NB4 (cell line): Measurements from ENCODE around the gene NECTIN2.
"Not testable (repeated sequence)": the region's sequence is repeated elsewhere in the genome, so short reads cannot be mapped to it uniquely, and the experiment has no call there.

Experiments
- DNase-seq: peaks from one replicate; pipeline ENCODE4 v3.0.0; 2010; ENCODE audit warnings: low read depth
- H3K4me3 ChIP-seq: one replicate; pipeline ENCODE4 v1.5.1; 2011; ENCODE audit warnings: mild to moderate bottlenecking, low read depth, low read length, moderate library complexity
- CTCF ChIP-seq: IDR thresholded peaks from one replicate; pipeline ENCODE4 v1.5.1; 2012; ENCODE audit warnings: low read depth, low read length
- MAX ChIP-seq: IDR thresholded peaks from 2 replicates; pipeline ENCODE4 v1.6.1; 2011; ENCODE audit warnings: low read depth, low read length
- MYC ChIP-seq: IDR thresholded peaks from 2 replicates; pipeline ENCODE4 v1.6.1; 2011; ENCODE audit warnings: low read depth, low read length
- POLR2A ChIP-seq: IDR thresholded peaks from 2 replicates; pipeline ENCODE4 v1.6.1; 2011; ENCODE audit warnings: mild to moderate bottlenecking; ENCODE audit not compliant: insufficient read length; ENCODE audit errors: extremely low read depth

Gene NECTIN2

GRCh38 chr19:44876930-44877535 lies 30.9 kb downstream of the NECTIN2 start:
- DNase-seq = no peak

GRCh38 chr19:44878120-44878865 lies 32.2 kb downstream of the NECTIN2 start:
- no peak for TF ChIP-seq MYC
- no peak overlapping the region for H3K4me3 ChIP-seq
- DNase-seq = no peak

More at GRCh38 chr19:44876930-44877535, 30.9 kb downstream of the NECTIN2 start:
- no peak overlapping the region for H3K4me3 ChIP-seq
- TF ChIP-seq MAX (no peak), MYC (no peak)

GRCh38 chr19:44879309-44880065 lies 33.4 kb downstream of the NECTIN2 start:
- no peak for DNase-seq
- TF ChIP-seq POLR2A (no peak), MAX (no peak), CTCF (no peak), MYC (no peak)
- H3K4me3 ChIP-seq = no peak overlapping the region

- no peak for TF ChIP-seq CTCF
- no peak for TF ChIP-seq MYC
- TF ChIP-seq POLR2A = no peak
- TF ChIP-seq MAX = no peak
- DNase-seq = no peak
- no peak overlapping the region for H3K4me3 ChIP-seq
These were observed 36.0 kb downstream of the NECTIN2 start for GRCh38 chr19:44882063-44882462.

GRCh38 chr19:44882619-44883397 lies 36.7 kb downstream of the NECTIN2 start:
- not testable (repeated sequence) for H3K4me3 ChIP-seq, DNase-seq

- no peak for TF ChIP-seq MYC
- no peak for DNase-seq
These were observed 37.8 kb downstream of the NECTIN2 start for GRCh38 chr19:44883922-44884321.

GRCh38 chr19:44884566-44884965 lies 38.5 kb downstream of the NECTIN2 start:
- H3K4me3 ChIP-seq = no peak overlapping the region
- TF ChIP-seq MYC (no peak), POLR2A (no peak), MAX (no peak), CTCF (no peak)
- no peak for DNase-seq

More at GRCh38 chr19:44883922-44884321, 37.8 kb downstream of the NECTIN2 start:
- H3K4me3 ChIP-seq = no peak overlapping the region
